ENCODE results near the gene CNOT11. TPM values are rescaled to one million over a fixed set of nuclear protein-coding genes. Genes with fewer than 3 reads are reported as not detected.

CNOT11 gene
- total RNA-seq, 1 donor from 2014 or later: 74.7 TPM

DNA sequence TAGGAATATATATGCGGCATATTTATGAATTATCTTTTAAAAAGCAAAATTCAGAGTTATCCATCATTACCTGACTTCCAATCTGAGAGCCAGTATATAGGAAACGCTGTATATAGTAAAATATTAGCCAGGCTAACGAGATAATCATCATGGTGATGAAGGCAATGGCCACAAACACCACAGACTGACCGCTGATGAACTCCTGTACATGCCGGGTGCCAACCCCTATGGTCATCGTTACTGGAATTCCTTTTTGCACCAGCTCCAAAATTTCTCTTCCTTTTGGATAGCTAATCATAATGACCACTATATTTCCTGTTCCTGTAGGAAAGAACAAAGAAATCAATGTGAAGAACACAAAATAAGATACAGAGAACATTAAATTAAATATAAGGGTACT lies 42.2 kb downstream of the CNOT11 start:
- no peaks in the 10 kb centered on the region for H3K9me3 Mint-ChIP-seq
- DNase-seq (ENCODE audit: low spot score): no peak
- intact Hi-C loops (cut with micrococcal nuclease): no loop called here
- H3K36me3 Mint-ChIP-seq (ENCODE audit: low read depth): peaks cover 34% of the 10 kb centered on the region
- H3K27me3 Mint-ChIP-seq (ENCODE audit: insufficient read depth): no peaks in the 10 kb centered on the region
- H3K27ac Mint-ChIP-seq: no peak overlapping the region
- no peak overlapping the region for H3K4me3 Mint-ChIP-seq
- H3K4me1 Mint-ChIP-seq (ENCODE audit: low read depth): peaks cover 24% of the 10 kb centered on the region

GRCh38 chr2:101295895-101296294 lies 43.2 kb downstream of the CNOT11 start:
- no peaks in the 10 kb centered on the region for H3K9me3 Mint-ChIP-seq
- H3K36me3 Mint-ChIP-seq (ENCODE audit: low read depth): peaks cover 31% of the 10 kb centered on the region
- no peak for DNase-seq (ENCODE audit: low spot score)
- no peak overlapping the region for H3K4me3 Mint-ChIP-seq
- peaks cover 33% of the 10 kb centered on the region for H3K4me1 Mint-ChIP-seq (ENCODE audit: low read depth)
- no peaks in the 10 kb centered on the region for H3K27me3 Mint-ChIP-seq (ENCODE audit: insufficient read depth)
- intact Hi-C loops (cut with micrococcal nuclease): loop anchor here (1.0 kb wide), 1 partner anchor 10 kb away; no protein-coding TSS in a partner anchor
- no peak overlapping the region for H3K27ac Mint-ChIP-seq

- intact Hi-C loops (cut with micrococcal nuclease): loop anchor here (1.0 kb wide), 1 partner anchor 10 kb away; no protein-coding TSS in a partner anchor
- H3K36me3 Mint-ChIP-seq (ENCODE audit: low read depth): peaks cover 34% of the 10 kb centered on the region
- peaks cover 38% of the 10 kb centered on the region for H3K4me1 Mint-ChIP-seq (ENCODE audit: low read depth)
- H3K27me3 Mint-ChIP-seq (ENCODE audit: insufficient read depth): no peaks in the 10 kb centered on the region
- no peak for DNase-seq (ENCODE audit: low spot score)
- no peaks in the 10 kb centered on the region for H3K9me3 Mint-ChIP-seq
- H3K27ac Mint-ChIP-seq: no peak overlapping the region
- no peak overlapping the region for H3K4me3 Mint-ChIP-seq
These were observed 43.7 kb downstream of the CNOT11 start for GRCh38 chr2:101296371-101296770.

DNA sequence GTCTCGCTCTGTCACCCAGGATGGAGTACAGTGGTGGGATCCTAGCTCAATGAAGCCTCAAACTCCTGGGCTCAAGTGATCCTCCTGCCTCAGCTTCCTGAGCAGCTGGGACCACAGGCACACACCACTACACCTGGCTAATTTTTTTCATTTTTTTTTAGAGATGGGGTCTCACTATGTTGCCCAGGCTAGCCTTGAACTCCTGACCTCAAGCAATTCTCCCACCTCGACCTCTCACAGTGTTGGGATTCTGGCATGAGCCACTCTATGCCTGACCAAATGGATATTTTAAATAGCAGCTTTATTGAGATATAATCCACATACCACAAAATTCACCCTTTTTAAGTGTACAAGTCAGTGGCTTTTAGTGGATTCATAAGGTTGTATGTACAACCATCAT lies 44.7 kb downstream of the CNOT11 start:
- H3K9me3 Mint-ChIP-seq: no peaks in the 10 kb centered on the region
- H3K27ac Mint-ChIP-seq: no peak overlapping the region
- H3K4me3 Mint-ChIP-seq: no peak overlapping the region

DNA sequence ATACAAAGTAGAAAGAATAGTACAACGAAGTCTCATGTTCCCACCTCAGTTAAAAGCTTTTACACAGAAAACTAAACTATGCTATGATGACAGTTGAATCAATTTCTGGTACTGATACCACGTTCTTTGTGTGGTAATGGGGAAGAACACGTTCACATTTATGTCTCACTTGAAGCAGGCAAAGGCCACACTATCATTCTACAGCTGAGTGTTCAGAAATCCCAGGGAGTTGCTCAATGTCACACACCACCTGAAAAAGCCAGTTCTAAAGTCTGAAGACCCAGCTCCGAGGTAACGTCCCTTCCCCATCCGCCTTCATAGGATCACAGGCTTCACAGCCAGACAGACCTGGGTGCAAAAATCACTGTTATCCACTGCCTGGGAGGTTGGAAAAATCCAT lies 46.9 kb downstream of the CNOT11 start:
- Mint-ChIP-seq H3K36me3 (ENCODE audit: low read depth) (peaks cover 32% of the 10 kb centered on the region), H3K27ac (no peak overlapping the region), H3K9me3 (no peaks in the 10 kb centered on the region), H3K27me3 (ENCODE audit: insufficient read depth) (no peaks in the 10 kb centered on the region), H3K4me1 (ENCODE audit: low read depth) (peaks cover 66% of the 10 kb centered on the region), H3K4me3 (peak overlapping the region; percentile 0)
- no peak for DNase-seq (ENCODE audit: low spot score)
- intact Hi-C loops (cut with micrococcal nuclease): loop anchor here (10.0 kb wide), 1 partner anchor 485 kb away; no protein-coding TSS in a partner anchor

More for the DNA sequence above, 44.7 kb downstream of the CNOT11 start:
- no peak for DNase-seq (ENCODE audit: low spot score)
- H3K27me3 Mint-ChIP-seq (ENCODE audit: insufficient read depth): no peaks in the 10 kb centered on the region
- intact Hi-C loops (cut with micrococcal nuclease): no loop called here
- peaks cover 37% of the 10 kb centered on the region for H3K36me3 Mint-ChIP-seq (ENCODE audit: low read depth)
- peaks cover 48% of the 10 kb centered on the region for H3K4me1 Mint-ChIP-seq (ENCODE audit: low read depth)

DNA sequence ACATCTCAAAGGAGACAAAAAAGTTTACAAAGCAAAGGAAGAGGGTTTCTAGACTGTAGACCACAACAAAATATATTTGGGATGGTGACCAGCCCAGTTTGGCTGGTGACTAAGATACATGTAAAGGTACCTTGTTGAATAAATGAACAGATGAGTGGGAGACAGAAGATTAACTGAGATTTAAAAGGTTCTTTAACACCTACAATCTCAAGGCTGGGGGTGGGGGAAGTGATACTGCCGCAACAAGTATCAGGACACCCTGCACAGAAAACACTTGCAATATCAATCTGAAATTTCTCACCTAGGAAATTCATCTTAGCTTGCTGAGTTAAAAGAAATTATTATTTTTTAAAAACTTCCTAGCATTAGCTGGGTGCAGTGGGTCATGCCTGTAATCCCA lies 47.5 kb downstream of the CNOT11 start:
- H3K36me3 Mint-ChIP-seq (ENCODE audit: low read depth): peaks cover 35% of the 10 kb centered on the region
- peaks cover 70% of the 10 kb centered on the region for H3K4me1 Mint-ChIP-seq (ENCODE audit: low read depth)
- intact Hi-C loops (cut with micrococcal nuclease): loop anchor here (10.0 kb wide), 1 partner anchor 485 kb away; no protein-coding TSS in a partner anchor
- H3K27ac Mint-ChIP-seq: no peak overlapping the region
- H3K9me3 Mint-ChIP-seq: no peaks in the 10 kb centered on the region
- no peak for DNase-seq (ENCODE audit: low spot score)
- H3K4me3 Mint-ChIP-seq: peak overlapping the region; percentile 0
- H3K27me3 Mint-ChIP-seq (ENCODE audit: insufficient read depth): no peaks in the 10 kb centered on the region

DNA sequence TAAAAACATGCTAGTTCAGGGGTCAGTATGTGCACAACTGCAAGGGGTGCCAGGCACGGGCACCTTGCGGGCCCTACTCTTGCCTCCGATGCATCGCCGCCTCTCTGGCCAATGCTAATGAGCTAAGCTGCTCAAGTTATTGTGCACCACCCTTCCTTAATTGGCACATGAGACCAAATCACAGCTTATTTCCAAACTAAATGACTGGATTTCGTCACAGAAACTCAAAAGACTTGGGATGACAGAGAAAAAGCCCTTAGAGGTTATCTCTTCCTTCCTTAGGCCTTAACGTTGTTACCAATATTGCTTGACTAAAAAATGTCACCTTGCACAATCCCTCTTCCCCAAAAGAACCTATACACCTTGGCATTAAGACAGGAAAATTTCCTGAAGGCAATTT lies 48.1 kb downstream of the CNOT11 start:
- Mint-ChIP-seq H3K9me3 (no peaks in the 10 kb centered on the region), H3K27ac (no peak overlapping the region), H3K4me1 (ENCODE audit: low read depth) (peaks cover 76% of the 10 kb centered on the region), H3K27me3 (ENCODE audit: insufficient read depth) (no peaks in the 10 kb centered on the region), H3K36me3 (ENCODE audit: low read depth) (peaks cover 41% of the 10 kb centered on the region), H3K4me3 (no peak overlapping the region)
- no peak for DNase-seq (ENCODE audit: low spot score)
- intact Hi-C loops (cut with micrococcal nuclease): loop anchor here (10.0 kb wide), 1 partner anchor 486 kb away; no protein-coding TSS in a partner anchor

- Mint-ChIP-seq H3K9me3 (no peaks in the 10 kb centered on the region), H3K4me1 (ENCODE audit: low read depth) (peaks cover 80% of the 10 kb centered on the region), H3K27me3 (ENCODE audit: insufficient read depth) (no peaks in the 10 kb centered on the region), H3K27ac (no peak overlapping the region), H3K36me3 (ENCODE audit: low read depth) (peaks cover 44% of the 10 kb centered on the region), H3K4me3 (no peak overlapping the region)
- intact Hi-C loops (cut with micrococcal nuclease): loop anchor here (10.0 kb wide), 1 partner anchor 487 kb away; no protein-coding TSS in a partner anchor
- no peak for DNase-seq (ENCODE audit: low spot score)
These were observed 49.3 kb downstream of the CNOT11 start for GRCh38 chr2:101302016-101302415.

DNA sequence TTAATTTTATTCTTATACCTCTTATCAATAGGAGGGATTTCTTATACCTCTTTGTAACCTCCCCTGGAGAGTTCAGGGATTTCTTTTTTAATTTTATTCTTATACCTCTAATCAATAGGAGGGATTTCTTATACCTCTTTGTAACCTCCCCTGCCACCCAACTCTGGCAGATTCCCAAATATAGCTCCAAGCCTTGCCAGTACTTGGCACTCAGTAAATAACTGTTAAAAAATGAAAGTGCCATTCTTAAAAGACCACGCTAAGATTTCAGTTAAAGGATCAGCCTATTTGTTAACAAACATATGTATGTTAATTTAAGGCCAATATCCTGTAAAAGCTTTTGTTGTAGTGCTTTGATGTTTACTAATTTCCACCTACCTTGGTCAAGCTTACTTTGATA lies 51.0 kb downstream of the CNOT11 start:
- H3K36me3 Mint-ChIP-seq (ENCODE audit: low read depth): peaks cover 41% of the 10 kb centered on the region
- no peaks in the 10 kb centered on the region for H3K27me3 Mint-ChIP-seq (ENCODE audit: insufficient read depth)
- intact Hi-C loops (cut with micrococcal nuclease): loop anchor here (2.0 to 10.0 kb wide), 3 partner anchors 13 to 741 kb away; partner anchors contain the start of gene PDCL3
- H3K4me1 Mint-ChIP-seq (ENCODE audit: low read depth): peaks cover 78% of the 10 kb centered on the region
- H3K9me3 Mint-ChIP-seq: no peaks in the 10 kb centered on the region
- no peak overlapping the region for H3K27ac Mint-ChIP-seq
- no peak for DNase-seq (ENCODE audit: low spot score)
- peak overlapping the region; percentile 57 for H3K4me3 Mint-ChIP-seq

- Mint-ChIP-seq H3K9me3 (no peaks in the 10 kb centered on the region), H3K27ac (no peak overlapping the region), H3K4me3 (peak overlapping the region; percentile 92), H3K4me1 (ENCODE audit: low read depth) (peaks cover 69% of the 10 kb centered on the region), H3K36me3 (ENCODE audit: low read depth) (peaks cover 33% of the 10 kb centered on the region), H3K27me3 (ENCODE audit: insufficient read depth) (no peaks in the 10 kb centered on the region)
- no peak for DNase-seq (ENCODE audit: low spot score)
- intact Hi-C loops (cut with micrococcal nuclease): loop anchor here (2.0 to 10.0 kb wide), 7 partner anchors 14 to 1132 kb away; partner anchors contain the start of genes PDCL3 and TBC1D8
These were observed 52.3 kb downstream of the CNOT11 start for GRCh38 chr2:101305035-101305434.

DNA sequence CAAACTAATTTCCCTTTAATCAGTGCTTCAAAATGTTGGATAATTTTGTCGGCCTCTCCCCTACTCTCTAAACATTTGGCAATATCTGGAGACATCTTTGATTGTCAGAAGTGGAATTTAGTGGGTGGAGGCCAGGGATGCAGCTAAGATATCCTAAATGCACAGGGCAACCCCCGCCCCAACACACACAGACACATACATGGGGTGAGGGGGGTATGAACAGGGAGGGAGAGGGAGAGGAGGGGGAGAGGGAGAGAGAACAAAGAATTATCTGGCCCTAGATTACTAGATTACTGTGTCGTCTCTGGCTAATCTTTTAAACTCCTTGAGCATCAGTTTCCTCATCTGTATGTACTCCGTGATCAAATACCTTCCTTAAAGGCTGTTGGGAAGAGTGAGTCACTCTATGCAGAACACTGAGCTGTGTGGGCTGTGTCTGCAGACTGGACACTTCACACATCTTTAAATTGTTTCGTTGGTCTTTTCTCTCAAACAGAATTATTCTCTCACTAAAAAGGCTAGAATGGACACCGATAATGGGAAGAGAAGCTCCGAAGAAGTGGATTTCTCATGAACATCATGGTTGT lies 52.9 kb downstream of the CNOT11 start:
- DNase-seq (ENCODE audit: low spot score): no peak
- peak overlapping the region; percentile 92 for H3K4me3 Mint-ChIP-seq
- H3K9me3 Mint-ChIP-seq: no peaks in the 10 kb centered on the region
- peak overlapping the region; percentile 96 for H3K27ac Mint-ChIP-seq
- intact Hi-C loops (cut with micrococcal nuclease): loop anchor here (1.0 to 10.0 kb wide), 13 partner anchors 9 to 1132 kb away; partner anchors contain the start of genes CREG2, PDCL3, RPL31 and TBC1D8
- H3K27me3 Mint-ChIP-seq (ENCODE audit: insufficient read depth): no peaks in the 10 kb centered on the region
- peaks cover 71% of the 10 kb centered on the region for H3K4me1 Mint-ChIP-seq (ENCODE audit: low read depth)
- peaks cover 32% of the 10 kb centered on the region for H3K36me3 Mint-ChIP-seq (ENCODE audit: low read depth)

DNA sequence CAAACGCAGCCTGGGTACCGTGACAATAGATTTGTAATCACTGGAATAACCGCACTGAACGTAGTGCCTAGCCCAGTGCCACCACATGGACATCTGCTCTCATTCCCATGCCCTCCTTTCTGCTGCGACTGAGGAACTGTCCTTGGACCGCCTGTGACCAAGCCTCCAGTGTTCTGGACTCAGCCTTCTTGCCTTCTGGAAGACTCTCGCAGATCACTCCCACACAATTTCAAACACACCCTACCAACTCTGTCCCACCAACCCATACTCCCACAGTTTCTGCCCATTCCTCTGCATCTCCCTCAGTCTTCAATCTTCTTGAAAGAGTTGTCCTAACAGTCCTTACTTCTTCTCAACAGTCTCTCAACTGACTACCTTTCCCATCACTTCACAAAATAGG lies 53.7 kb downstream of the CNOT11 start:
- Mint-ChIP-seq H3K27me3 (ENCODE audit: insufficient read depth) (no peaks in the 10 kb centered on the region), H3K9me3 (no peaks in the 10 kb centered on the region)
- no peak for DNase-seq (ENCODE audit: low spot score)

GRCh38 chr2:101307503-101307902 lies 54.8 kb downstream of the CNOT11 start:
- intact Hi-C loops (cut with micrococcal nuclease): loop anchor here (1.0 to 10.0 kb wide), 11 partner anchors 21 to 1130 kb away; partner anchors contain the start of genes CNOT11, RFX8, RPL31 and TBC1D8
- Mint-ChIP-seq H3K27me3 (ENCODE audit: insufficient read depth) (peaks cover 2% of the 10 kb centered on the region), H3K27ac (peak overlapping the region; percentile 96), H3K36me3 (ENCODE audit: low read depth) (peaks cover 25% of the 10 kb centered on the region), H3K9me3 (no peaks in the 10 kb centered on the region), H3K4me1 (ENCODE audit: low read depth) (peaks cover 71% of the 10 kb centered on the region), H3K4me3 (peak overlapping the region; percentile 92)
- no peak for DNase-seq (ENCODE audit: low spot score)

More for the DNA sequence above, 53.7 kb downstream of the CNOT11 start:
- peak overlapping the region; percentile 96 for H3K27ac Mint-ChIP-seq
- peak overlapping the region; percentile 92 for H3K4me3 Mint-ChIP-seq
- H3K4me1 Mint-ChIP-seq (ENCODE audit: low read depth): peaks cover 71% of the 10 kb centered on the region
- intact Hi-C loops (cut with micrococcal nuclease): loop anchor here (1.0 to 10.0 kb wide), 11 partner anchors 10 to 1131 kb away; partner anchors contain the start of genes CREG2, RPL31 and TBC1D8
- H3K36me3 Mint-ChIP-seq (ENCODE audit: low read depth): peaks cover 30% of the 10 kb centered on the region
